HL-60 (cell line): ENCODE results near the gene CTNNA3.

Experiments
- POLR2AphosphoS5 ChIP-seq: IDR thresholded peaks from 2 replicates; pipeline ENCODE4 v1.6.1; 2012; ENCODE audit warnings: low read depth
- SPI1 ChIP-seq: IDR thresholded peaks from 2 replicates; pipeline ENCODE4 v1.6.1; 2012; ENCODE audit warnings: low read depth, mild to moderate bottlenecking, borderline replicate concordance
- TF ChIP-seq, protein P1 (sequence below): IDR thresholded peaks from one replicate; pipeline ENCODE4 v1.5.1; 2011; ENCODE audit warnings: low read length, control low read depth, inconsistent platforms; ENCODE audit not compliant: insufficient read depth
- TF ChIP-seq, protein P2 (sequence below): IDR thresholded peaks from 2 replicates; pipeline ENCODE4 v1.6.1; 2012; ENCODE audit warnings: low read depth; ENCODE audit not compliant: insufficient replicate concordance

DNA sequence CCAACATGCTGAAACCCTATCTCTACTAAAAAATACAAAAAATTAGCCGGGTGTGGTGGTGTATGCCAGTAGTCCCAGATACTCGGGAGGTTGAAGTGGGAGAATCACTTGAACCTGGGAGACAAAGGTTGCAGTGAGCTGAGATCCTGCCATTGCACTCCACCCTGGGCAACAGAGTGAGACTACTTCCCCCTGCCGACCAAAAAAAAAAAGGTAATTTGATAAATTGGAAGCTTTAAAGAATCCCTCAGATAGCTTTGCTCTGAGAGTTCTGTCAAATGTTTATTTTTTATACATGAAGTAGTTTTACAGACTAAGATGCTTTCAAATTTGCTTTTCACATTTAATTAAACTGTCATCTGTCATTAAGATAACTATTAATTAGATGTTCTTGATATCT is 1333.5 kb downstream of the CTNNA3 start:
- TF ChIP-seq, protein P1, sequence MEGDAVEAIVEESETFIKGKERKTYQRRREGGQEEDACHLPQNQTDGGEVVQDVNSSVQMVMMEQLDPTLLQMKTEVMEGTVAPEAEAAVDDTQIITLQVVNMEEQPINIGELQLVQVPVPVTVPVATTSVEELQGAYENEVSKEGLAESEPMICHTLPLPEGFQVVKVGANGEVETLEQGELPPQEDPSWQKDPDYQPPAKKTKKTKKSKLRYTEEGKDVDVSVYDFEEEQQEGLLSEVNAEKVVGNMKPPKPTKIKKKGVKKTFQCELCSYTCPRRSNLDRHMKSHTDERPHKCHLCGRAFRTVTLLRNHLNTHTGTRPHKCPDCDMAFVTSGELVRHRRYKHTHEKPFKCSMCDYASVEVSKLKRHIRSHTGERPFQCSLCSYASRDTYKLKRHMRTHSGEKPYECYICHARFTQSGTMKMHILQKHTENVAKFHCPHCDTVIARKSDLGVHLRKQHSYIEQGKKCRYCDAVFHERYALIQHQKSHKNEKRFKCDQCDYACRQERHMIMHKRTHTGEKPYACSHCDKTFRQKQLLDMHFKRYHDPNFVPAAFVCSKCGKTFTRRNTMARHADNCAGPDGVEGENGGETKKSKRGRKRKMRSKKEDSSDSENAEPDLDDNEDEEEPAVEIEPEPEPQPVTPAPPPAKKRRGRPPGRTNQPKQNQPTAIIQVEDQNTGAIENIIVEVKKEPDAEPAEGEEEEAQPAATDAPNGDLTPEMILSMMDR, result no peak
- no peak for TF ChIP-seq POLR2AphosphoS5
- TF ChIP-seq, protein P2, sequence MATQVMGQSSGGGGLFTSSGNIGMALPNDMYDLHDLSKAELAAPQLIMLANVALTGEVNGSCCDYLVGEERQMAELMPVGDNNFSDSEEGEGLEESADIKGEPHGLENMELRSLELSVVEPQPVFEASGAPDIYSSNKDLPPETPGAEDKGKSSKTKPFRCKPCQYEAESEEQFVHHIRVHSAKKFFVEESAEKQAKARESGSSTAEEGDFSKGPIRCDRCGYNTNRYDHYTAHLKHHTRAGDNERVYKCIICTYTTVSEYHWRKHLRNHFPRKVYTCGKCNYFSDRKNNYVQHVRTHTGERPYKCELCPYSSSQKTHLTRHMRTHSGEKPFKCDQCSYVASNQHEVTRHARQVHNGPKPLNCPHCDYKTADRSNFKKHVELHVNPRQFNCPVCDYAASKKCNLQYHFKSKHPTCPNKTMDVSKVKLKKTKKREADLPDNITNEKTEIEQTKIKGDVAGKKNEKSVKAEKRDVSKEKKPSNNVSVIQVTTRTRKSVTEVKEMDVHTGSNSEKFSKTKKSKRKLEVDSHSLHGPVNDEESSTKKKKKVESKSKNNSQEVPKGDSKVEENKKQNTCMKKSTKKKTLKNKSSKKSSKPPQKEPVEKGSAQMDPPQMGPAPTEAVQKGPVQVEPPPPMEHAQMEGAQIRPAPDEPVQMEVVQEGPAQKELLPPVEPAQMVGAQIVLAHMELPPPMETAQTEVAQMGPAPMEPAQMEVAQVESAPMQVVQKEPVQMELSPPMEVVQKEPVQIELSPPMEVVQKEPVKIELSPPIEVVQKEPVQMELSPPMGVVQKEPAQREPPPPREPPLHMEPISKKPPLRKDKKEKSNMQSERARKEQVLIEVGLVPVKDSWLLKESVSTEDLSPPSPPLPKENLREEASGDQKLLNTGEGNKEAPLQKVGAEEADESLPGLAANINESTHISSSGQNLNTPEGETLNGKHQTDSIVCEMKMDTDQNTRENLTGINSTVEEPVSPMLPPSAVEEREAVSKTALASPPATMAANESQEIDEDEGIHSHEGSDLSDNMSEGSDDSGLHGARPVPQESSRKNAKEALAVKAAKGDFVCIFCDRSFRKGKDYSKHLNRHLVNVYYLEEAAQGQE, result no peak
- TF ChIP-seq SPI1, result no peak
